HG03064 (cell line): Measurements from ENCODE around the gene DHRS4L2.
"Not testable (repeated sequence)": the region's sequence is repeated elsewhere in the genome, so short reads cannot be mapped to it uniquely, and the experiment has no call there.

Experiments used
- ATAC-seq: cut with Tn5 transposase; IDR thresholded peaks from one replicate; pipeline ENCODE4 v1.9.1; 2021; ENCODE audit warnings: low read depth; ENCODE audit not compliant: unreplicated experiment

The DHRS4L2 gene

GRCh38 chr14:24013654-24014514 lies 25.2 kb downstream of the DHRS4L2 start:
- ATAC-seq = peak; percentile 59

GRCh38 chr14:24015745-24016144 lies 27.0 kb downstream of the DHRS4L2 start:
- not testable (repeated sequence) for ATAC-seq

GRCh38 chr14:24018978-24019377 lies 30.2 kb downstream of the DHRS4L2 start:
- not testable (repeated sequence) for ATAC-seq

GRCh38 chr14:24019944-24020343 lies 31.2 kb downstream of the DHRS4L2 start:
- ATAC-seq = not testable (repeated sequence)

- ATAC-seq = not testable (repeated sequence)
These were observed 31.8 kb downstream of the DHRS4L2 start for GRCh38 chr14:24020520-24020919.

GRCh38 chr14:24024939-24025418 lies 36.2 kb downstream of the DHRS4L2 start:
- not testable (repeated sequence) for ATAC-seq

GRCh38 chr14:24029687-24030086 lies 41.0 kb downstream of the DHRS4L2 start:
- ATAC-seq = not testable (repeated sequence)

- not testable (repeated sequence) for ATAC-seq
These were observed 42.6 kb downstream of the DHRS4L2 start for GRCh38 chr14:24031331-24031730.

- no peak for ATAC-seq
These were observed 44.1 kb downstream of the DHRS4L2 start for GRCh38 chr14:24032727-24033418.

- not testable (repeated sequence) for ATAC-seq
These were observed 47.0 kb downstream of the DHRS4L2 start for GRCh38 chr14:24035769-24036168.

- peak; percentile 63 for ATAC-seq
These were observed 47.6 kb downstream of the DHRS4L2 start for GRCh38 chr14:24036169-24036962.

- ATAC-seq = not testable (repeated sequence)
These were observed 48.4 kb downstream of the DHRS4L2 start for GRCh38 chr14:24036963-24037657.

- ATAC-seq = no peak
These were observed 48.9 kb downstream of the DHRS4L2 start for GRCh38 chr14:24037658-24038037.

- ATAC-seq = no peak
These were observed 50.0 kb downstream of the DHRS4L2 start for GRCh38 chr14:24038686-24039085.

- ATAC-seq = no peak
These were observed 52.0 kb downstream of the DHRS4L2 start for GRCh38 chr14:24040692-24041091.

- no peak for ATAC-seq
These were observed 54.0 kb downstream of the DHRS4L2 start for GRCh38 chr14:24042746-24043145.

- ATAC-seq = not testable (repeated sequence)
These were observed 60.3 kb downstream of the DHRS4L2 start for GRCh38 chr14:24049002-24049401.

GRCh38 chr14:24050753-24051152 lies 62.0 kb downstream of the DHRS4L2 start:
- ATAC-seq = not testable (repeated sequence)

GRCh38 chr14:24051176-24051788 lies 62.6 kb downstream of the DHRS4L2 start:
- ATAC-seq = no peak
